GM21576 (cell line): ENCODE results near the gene EXT2.

ENCODE experiments used
- ATAC-seq: cut with Tn5 transposase; IDR thresholded peaks from one replicate; pipeline ENCODE4 v1.9.1; 2021; ENCODE audit warnings: mild to moderate bottlenecking, moderate library complexity; ENCODE audit not compliant: unreplicated experiment

The EXT2 gene

GRCh38 chr11:44159848-44160721 is 64.6 kb downstream of the EXT2 start:
- peak; percentile 69 for ATAC-seq

- ATAC-seq, result no peak
Measured at GRCh38 chr11:44162004-44162403, 66.5 kb downstream of the EXT2 start.

- no peak for ATAC-seq
Measured at GRCh38 chr11:44162662-44163061, 67.2 kb downstream of the EXT2 start.

- ATAC-seq, result no peak
Measured at GRCh38 chr11:44165432-44165831, 70.0 kb downstream of the EXT2 start.

- no peak for ATAC-seq
Measured at GRCh38 chr11:44167046-44167445, 71.6 kb downstream of the EXT2 start.

- ATAC-seq, result no peak
Measured at GRCh38 chr11:44171518-44171917, 76.0 kb downstream of the EXT2 start.

- ATAC-seq, result no peak
Measured at GRCh38 chr11:44172966-44173365, 77.5 kb downstream of the EXT2 start.

GRCh38 chr11:44174842-44175241 is 79.4 kb downstream of the EXT2 start:
- no peak for ATAC-seq

GRCh38 chr11:44176546-44177213 is 81.2 kb downstream of the EXT2 start:
- ATAC-seq, result no peak

GRCh38 chr11:44177905-44178304 is 82.4 kb downstream of the EXT2 start:
- no peak for ATAC-seq

GRCh38 chr11:44178381-44178780 is 82.9 kb downstream of the EXT2 start:
- no peak for ATAC-seq

- ATAC-seq, result no peak
Measured at GRCh38 chr11:44179173-44179572, 83.7 kb downstream of the EXT2 start.

- ATAC-seq, result no peak
Measured at GRCh38 chr11:44180107-44180506, 84.6 kb downstream of the EXT2 start.

- no peak for ATAC-seq
Measured at GRCh38 chr11:44185522-44185921, 90.0 kb downstream of the EXT2 start.

GRCh38 chr11:44186321-44186930 is 90.9 kb downstream of the EXT2 start:
- no peak for ATAC-seq

GRCh38 chr11:44188643-44189042 is 93.2 kb downstream of the EXT2 start:
- ATAC-seq, result no peak

- ATAC-seq, result no peak
Measured at GRCh38 chr11:44189986-44190882, 94.8 kb downstream of the EXT2 start.

GRCh38 chr11:44190883-44191230 is 95.4 kb downstream of the EXT2 start:
- no peak for ATAC-seq

- no peak for ATAC-seq
Measured at GRCh38 chr11:44191322-44192016, 96.0 kb downstream of the EXT2 start.

- ATAC-seq, result no peak
Measured at GRCh38 chr11:44192017-44192385, 96.5 kb downstream of the EXT2 start.
